ENCODE measurements around the gene MET. TPM values are rescaled to one million over a fixed set of nuclear protein-coding genes. Genes with fewer than 3 reads are reported as not detected.
"Not testable (repeated sequence)": the region's sequence is repeated elsewhere in the genome, so short reads cannot be mapped to it uniquely, and the experiment has no call there.

MET gene
- polyA plus RNA-seq, 1 donor = 10.6 TPM

- H3K27ac ChIP-seq (ENCODE audit: low read length) = not testable (repeated sequence)
Measured at GRCh38 chr7:116746388-116746787, 74.4 kb downstream of the MET start.

GRCh38 chr7:116751070-116751469 is 79.1 kb downstream of the MET start:
- H3K9me3 ChIP-seq (ENCODE audit: control insufficient read depth, low read depth, low read length); DNase-seq; H3K36me3 ChIP-seq (ENCODE audit: control insufficient read depth, insufficient read depth, low read length); H3K27ac ChIP-seq (ENCODE audit: low read length); H3K27me3 ChIP-seq (ENCODE audit: control insufficient read depth, insufficient read depth, low read length); H3K4me1 ChIP-seq (ENCODE audit: control insufficient read depth, insufficient read depth, low read length); H3K4me3 ChIP-seq (ENCODE audit: low read length): not testable (repeated sequence)
- no CpG with 5 or more reads among the region's 4 CpGs for WGBS (ENCODE audit: insufficient coverage, low lambda C conversion rate)

More at GRCh38 chr7:116746388-116746787, 74.4 kb downstream of the MET start:
- H3K4me1 ChIP-seq (ENCODE audit: control insufficient read depth, insufficient read depth, low read length); DNase-seq; H3K27me3 ChIP-seq (ENCODE audit: control insufficient read depth, insufficient read depth, low read length); H3K4me3 ChIP-seq (ENCODE audit: low read length); H3K9me3 ChIP-seq (ENCODE audit: control insufficient read depth, low read depth, low read length); H3K36me3 ChIP-seq (ENCODE audit: control insufficient read depth, insufficient read depth, low read length): not testable (repeated sequence)
- no CpG with 5 or more reads among the region's 5 CpGs for WGBS (ENCODE audit: insufficient coverage, low lambda C conversion rate)

GRCh38 chr7:116752305-116753074 is 80.5 kb downstream of the MET start:
- WGBS (ENCODE audit: insufficient coverage, low lambda C conversion rate) = 75% methylated on average over 2 of the region's 9 CpGs
- H3K27ac ChIP-seq (ENCODE audit: low read length) = no peak overlapping the region
- no peaks in the 10 kb centered on the region for H3K27me3 ChIP-seq (ENCODE audit: control insufficient read depth, insufficient read depth, low read length)
- H3K9me3 ChIP-seq (ENCODE audit: control insufficient read depth, low read depth, low read length) = no peaks in the 10 kb centered on the region
- no peaks in the 10 kb centered on the region for H3K36me3 ChIP-seq (ENCODE audit: control insufficient read depth, insufficient read depth, low read length)
- H3K4me1 ChIP-seq (ENCODE audit: control insufficient read depth, insufficient read depth, low read length) = peaks cover 8% of the 10 kb centered on the region
- no peak overlapping the region for H3K4me3 ChIP-seq (ENCODE audit: low read length)
- DNase-seq = no peak

GRCh38 chr7:116753130-116753529 is 81.1 kb downstream of the MET start:
- WGBS (ENCODE audit: insufficient coverage, low lambda C conversion rate) = 71% methylated on average over 2 of the region's 2 CpGs
- H3K27me3 ChIP-seq (ENCODE audit: control insufficient read depth, insufficient read depth, low read length) = no peaks in the 10 kb centered on the region
- H3K9me3 ChIP-seq (ENCODE audit: control insufficient read depth, low read depth, low read length) = no peaks in the 10 kb centered on the region
- no peak overlapping the region for H3K27ac ChIP-seq (ENCODE audit: low read length)
- H3K36me3 ChIP-seq (ENCODE audit: control insufficient read depth, insufficient read depth, low read length) = no peaks in the 10 kb centered on the region
- DNase-seq = no peak
- no peak overlapping the region for H3K4me3 ChIP-seq (ENCODE audit: low read length)
- H3K4me1 ChIP-seq (ENCODE audit: control insufficient read depth, insufficient read depth, low read length) = peaks cover 8% of the 10 kb centered on the region

GRCh38 chr7:116754186-116754585 is 82.2 kb downstream of the MET start:
- DNase-seq = peak; percentile 44 to 72
- Histone ChIP-seq H3K4me3 (ENCODE audit: low read length) (no peak overlapping the region), H3K9me3 (ENCODE audit: control insufficient read depth, low read depth, low read length) (no peaks in the 10 kb centered on the region), H3K27ac (ENCODE audit: low read length) (peak overlapping the region; percentile 20), H3K36me3 (ENCODE audit: control insufficient read depth, insufficient read depth, low read length) (no peaks in the 10 kb centered on the region), H3K27me3 (ENCODE audit: control insufficient read depth, insufficient read depth, low read length) (no peaks in the 10 kb centered on the region), H3K4me1 (ENCODE audit: control insufficient read depth, insufficient read depth, low read length) (peaks cover 8% of the 10 kb centered on the region)
- WGBS (ENCODE audit: insufficient coverage, low lambda C conversion rate) = no CpG with 5 or more reads among the region's 4 CpGs

GRCh38 chr7:116757283-116757682 is 85.3 kb downstream of the MET start:
- Histone ChIP-seq H3K4me3 (ENCODE audit: low read length) (no peak overlapping the region), H3K27ac (ENCODE audit: low read length) (no peak overlapping the region), H3K9me3 (ENCODE audit: control insufficient read depth, low read depth, low read length) (no peaks in the 10 kb centered on the region), H3K36me3 (ENCODE audit: control insufficient read depth, insufficient read depth, low read length) (no peaks in the 10 kb centered on the region), H3K4me1 (ENCODE audit: control insufficient read depth, insufficient read depth, low read length) (peaks cover 8% of the 10 kb centered on the region), H3K27me3 (ENCODE audit: control insufficient read depth, insufficient read depth, low read length) (no peaks in the 10 kb centered on the region)
- no peak for DNase-seq
- 96% methylated on average over 3 of the region's 4 CpGs for WGBS (ENCODE audit: insufficient coverage, low lambda C conversion rate)

- WGBS (ENCODE audit: insufficient coverage, low lambda C conversion rate) = no CpG with 5 or more reads among the region's 5 CpGs
- not testable (repeated sequence) for H3K4me3 ChIP-seq (ENCODE audit: low read length); H3K36me3 ChIP-seq (ENCODE audit: control insufficient read depth, insufficient read depth, low read length); H3K27ac ChIP-seq (ENCODE audit: low read length); H3K27me3 ChIP-seq (ENCODE audit: control insufficient read depth, insufficient read depth, low read length); H3K9me3 ChIP-seq (ENCODE audit: control insufficient read depth, low read depth, low read length); DNase-seq; H3K4me1 ChIP-seq (ENCODE audit: control insufficient read depth, insufficient read depth, low read length)
Measured at GRCh38 chr7:116759642-116760041, 87.6 kb downstream of the MET start.

GRCh38 chr7:116762971-116763370 is 91.0 kb downstream of the MET start:
- Histone ChIP-seq H3K4me3 (ENCODE audit: low read length) (no peak overlapping the region), H3K9me3 (ENCODE audit: control insufficient read depth, low read depth, low read length) (no peaks in the 10 kb centered on the region), H3K36me3 (ENCODE audit: control insufficient read depth, insufficient read depth, low read length) (no peaks in the 10 kb centered on the region), H3K4me1 (ENCODE audit: control insufficient read depth, insufficient read depth, low read length) (peaks cover 4% of the 10 kb centered on the region), H3K27ac (ENCODE audit: low read length) (no peak overlapping the region), H3K27me3 (ENCODE audit: control insufficient read depth, insufficient read depth, low read length) (no peaks in the 10 kb centered on the region)
- DNase-seq = no peak
- WGBS (ENCODE audit: insufficient coverage, low lambda C conversion rate) = no CpG with 5 or more reads among the region's 1 CpG

- H3K9me3 ChIP-seq (ENCODE audit: control insufficient read depth, low read depth, low read length) = no peaks in the 10 kb centered on the region
- no peaks in the 10 kb centered on the region for H3K36me3 ChIP-seq (ENCODE audit: control insufficient read depth, insufficient read depth, low read length)
- 100% methylated on average over 1 of the region's 1 CpG for WGBS (ENCODE audit: insufficient coverage, low lambda C conversion rate)
Measured at GRCh38 chr7:116763647-116764046, 91.7 kb downstream of the MET start.

GRCh38 chr7:116766881-116767280 is 94.9 kb downstream of the MET start:
- H3K27me3 ChIP-seq (ENCODE audit: control insufficient read depth, insufficient read depth, low read length) = no peaks in the 10 kb centered on the region
- no peak overlapping the region for H3K27ac ChIP-seq (ENCODE audit: low read length)
- H3K9me3 ChIP-seq (ENCODE audit: control insufficient read depth, low read depth, low read length) = no peaks in the 10 kb centered on the region
- peak in 1 of 2 donors; percentile 42 for DNase-seq
- no CpG with 5 or more reads among the region's 3 CpGs for WGBS (ENCODE audit: insufficient coverage, low lambda C conversion rate)
- no peak overlapping the region for H3K4me3 ChIP-seq (ENCODE audit: low read length)
- H3K36me3 ChIP-seq (ENCODE audit: control insufficient read depth, insufficient read depth, low read length) = no peaks in the 10 kb centered on the region
- peaks cover 11% of the 10 kb centered on the region for H3K4me1 ChIP-seq (ENCODE audit: control insufficient read depth, insufficient read depth, low read length)

More at GRCh38 chr7:116763647-116764046, 91.7 kb downstream of the MET start:
- peaks cover 4% of the 10 kb centered on the region for H3K4me1 ChIP-seq (ENCODE audit: control insufficient read depth, insufficient read depth, low read length)
- no peak overlapping the region for H3K4me3 ChIP-seq (ENCODE audit: low read length)
- no peaks in the 10 kb centered on the region for H3K27me3 ChIP-seq (ENCODE audit: control insufficient read depth, insufficient read depth, low read length)
- H3K27ac ChIP-seq (ENCODE audit: low read length) = no peak overlapping the region
- DNase-seq = no peak

- 83% methylated on average over 2 of the region's 3 CpGs for WGBS (ENCODE audit: insufficient coverage, low lambda C conversion rate)
- H3K4me1 ChIP-seq (ENCODE audit: control insufficient read depth, insufficient read depth, low read length) = peaks cover 11% of the 10 kb centered on the region
- no peak overlapping the region for H3K27ac ChIP-seq (ENCODE audit: low read length)
- no peaks in the 10 kb centered on the region for H3K27me3 ChIP-seq (ENCODE audit: control insufficient read depth, insufficient read depth, low read length)
- no peaks in the 10 kb centered on the region for H3K36me3 ChIP-seq (ENCODE audit: control insufficient read depth, insufficient read depth, low read length)
- H3K9me3 ChIP-seq (ENCODE audit: control insufficient read depth, low read depth, low read length) = no peaks in the 10 kb centered on the region
- no peak for DNase-seq
- no peak overlapping the region for H3K4me3 ChIP-seq (ENCODE audit: low read length)
Measured at GRCh38 chr7:116769546-116769945, 97.5 kb downstream of the MET start.
